SHP77 treated with DMSO at 0.1 percent for 48 hours (cell line): Measurements from ENCODE around the gene PER1.

ENCODE experiments used
- DNase-seq: peaks from one replicate; lab custom pipeline; 2025; lab: John Stamatoyannopoulos, UW

Gene PER1

GRCh38 chr17:8166731-8167130, 14.5 kb upstream of the PER1 start:
- DNase-seq = no peak

DNA sequence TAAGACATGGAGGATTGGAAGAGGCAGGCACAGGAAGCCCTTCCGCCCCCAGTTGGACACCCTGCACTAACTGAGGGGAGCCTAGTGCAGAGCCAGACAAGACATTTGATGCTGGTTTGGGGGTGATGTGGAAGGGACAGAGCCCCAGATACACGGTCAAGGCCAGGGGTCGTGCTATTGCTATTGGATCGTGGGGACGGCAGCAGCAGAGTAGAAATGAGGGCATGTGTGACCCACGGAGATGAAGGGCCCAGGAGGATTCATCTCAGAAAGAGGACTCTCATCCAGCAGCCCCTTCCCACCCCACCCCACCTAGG, 12.6 kb upstream of the PER1 start:
- no peak for DNase-seq

DNA sequence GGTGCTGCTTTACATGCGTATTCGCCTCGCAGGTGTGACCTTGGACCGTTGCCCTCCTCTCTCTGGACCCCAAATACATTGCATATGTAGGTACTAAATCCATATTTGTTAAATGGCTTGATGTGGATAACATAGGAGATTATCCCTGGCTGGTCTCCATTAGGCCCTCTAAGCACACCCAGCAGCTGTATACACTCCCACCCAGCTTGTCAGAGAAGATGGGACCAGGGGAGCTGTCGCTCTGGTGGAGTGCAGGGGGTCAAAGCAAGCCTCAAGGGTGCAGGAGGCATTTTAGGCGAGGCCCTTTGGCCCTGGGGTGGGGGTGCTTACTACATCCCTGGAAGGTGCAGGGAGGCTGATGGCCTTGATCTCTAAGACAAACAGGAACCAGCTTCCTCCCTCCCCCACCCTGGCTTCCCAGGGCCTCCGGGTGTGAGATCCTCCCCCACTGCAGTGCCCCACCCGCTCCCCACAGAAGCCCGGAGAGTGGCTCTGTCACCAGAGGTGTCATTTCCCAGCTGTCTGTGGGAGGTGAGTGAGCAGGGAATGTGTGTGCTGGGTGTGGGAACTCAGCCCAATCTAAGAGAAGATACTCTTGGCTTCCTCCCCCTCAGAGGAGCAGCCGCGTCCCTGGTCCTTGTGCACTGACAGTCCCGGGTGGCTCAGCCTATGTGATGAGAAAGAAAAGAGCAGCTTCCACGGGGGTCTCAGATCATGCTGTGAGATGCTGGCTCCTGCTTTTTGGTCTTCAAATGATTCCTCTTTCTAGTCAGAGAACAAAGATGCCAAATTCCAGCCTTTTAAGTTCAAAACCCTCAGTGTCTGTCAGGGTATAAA, 12.0 kb upstream of the PER1 start:
- peak; percentile 37 for DNase-seq

DNA sequence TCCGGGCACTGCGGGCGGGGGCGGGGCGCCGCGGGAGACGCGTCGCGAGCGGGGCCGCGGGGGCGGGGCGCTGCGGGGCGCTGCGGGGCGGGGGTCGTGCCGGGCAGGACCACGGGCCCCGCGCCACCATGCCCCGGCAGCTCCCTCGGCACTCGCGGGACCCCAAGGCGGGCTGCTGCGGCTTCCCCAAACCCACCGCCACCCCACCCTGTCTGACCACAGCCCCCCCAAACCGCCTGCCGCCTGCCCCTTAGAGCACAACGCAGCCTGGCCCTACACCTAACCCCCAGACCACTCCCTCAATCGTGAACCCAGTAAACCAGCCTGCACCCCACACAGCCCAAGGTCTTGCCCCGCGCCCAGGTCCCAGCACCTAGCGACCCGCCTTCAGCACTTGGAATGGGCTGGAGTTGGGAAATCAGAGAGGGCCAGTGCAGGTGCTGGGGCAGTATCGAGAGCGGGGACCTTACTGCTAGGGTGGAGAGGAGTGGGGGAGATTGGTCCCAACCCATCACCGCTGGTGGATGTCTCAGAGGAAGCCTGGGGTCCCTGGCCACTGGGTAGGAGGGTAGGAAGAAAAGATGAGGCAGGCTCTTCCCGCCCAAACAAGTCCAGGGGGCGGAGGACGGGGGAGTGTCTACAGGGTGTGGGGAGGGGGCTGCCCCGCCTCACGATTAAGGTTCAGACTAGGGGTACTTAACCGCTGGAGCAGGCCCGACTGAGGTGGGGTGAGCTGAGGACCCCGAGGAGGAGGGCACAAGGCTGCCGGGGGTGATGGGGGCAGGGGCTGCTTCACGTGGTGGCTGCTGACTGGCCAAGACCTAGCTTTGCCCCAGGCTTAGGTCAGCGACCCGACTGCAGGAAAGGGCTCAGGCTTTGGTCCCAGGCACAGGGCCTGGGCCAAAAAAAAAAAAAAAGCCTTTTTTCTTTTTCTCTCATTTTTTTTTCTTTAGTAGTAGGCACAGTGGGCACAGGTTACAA, 11.1 kb upstream of the PER1 start:
- DNase-seq = peak; percentile 6

DNA sequence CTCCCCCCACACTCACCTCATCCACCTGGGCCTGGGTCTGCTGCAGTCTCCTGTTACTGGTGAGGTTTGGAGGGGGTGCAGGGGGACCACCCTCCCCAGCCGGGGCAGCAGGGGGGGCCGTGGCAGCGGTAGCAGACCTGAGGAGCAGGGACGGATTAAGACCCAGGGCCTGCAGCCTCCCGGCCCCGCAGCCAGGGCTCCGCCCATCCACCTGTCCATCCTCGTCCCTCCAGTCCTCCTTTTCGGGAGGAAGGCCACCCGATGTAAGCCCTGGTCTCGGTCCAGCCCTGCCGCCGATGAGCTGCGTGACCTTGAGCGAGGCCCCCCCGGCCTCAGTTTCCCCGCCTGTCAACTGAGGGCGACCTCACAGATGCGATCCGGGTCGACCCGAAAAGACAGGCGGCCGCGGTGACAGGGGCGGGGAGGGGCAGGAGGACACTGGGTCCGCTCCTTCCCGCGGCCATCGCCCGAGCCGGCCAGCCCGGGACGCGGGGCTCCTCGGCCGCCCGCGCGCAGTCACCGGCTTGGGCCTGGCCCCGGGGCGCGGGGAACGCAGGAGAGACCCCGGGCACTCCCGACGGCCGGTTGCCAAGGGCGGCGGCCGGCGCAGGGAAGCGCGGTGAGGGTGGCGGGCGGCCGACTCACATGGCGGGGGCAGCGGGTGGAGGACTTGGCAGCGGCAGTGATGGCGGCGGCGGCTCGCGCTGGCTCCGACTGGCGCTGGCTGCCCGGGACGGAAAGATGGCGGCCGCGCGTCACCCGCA, 10.2 kb upstream of the PER1 start, which contains the start of gene VAMP2:
TSS of gene VAMP2 (minus strand) at position 716 of the 764 bp plus-strand sequence. CDS start at position 647, 69 bp downstream.
- DNase-seq = peak; percentile 31

- DNase-seq = no peak
These were observed 9.4 kb upstream of the PER1 start for GRCh38 chr17:8161289-8162232.

GRCh38 chr17:8160741-8161221, 8.6 kb upstream of the PER1 start:
- no peak for DNase-seq

GRCh38 chr17:8160224-8160577, 8.0 kb upstream of the PER1 start:
- no peak for DNase-seq

DNA sequence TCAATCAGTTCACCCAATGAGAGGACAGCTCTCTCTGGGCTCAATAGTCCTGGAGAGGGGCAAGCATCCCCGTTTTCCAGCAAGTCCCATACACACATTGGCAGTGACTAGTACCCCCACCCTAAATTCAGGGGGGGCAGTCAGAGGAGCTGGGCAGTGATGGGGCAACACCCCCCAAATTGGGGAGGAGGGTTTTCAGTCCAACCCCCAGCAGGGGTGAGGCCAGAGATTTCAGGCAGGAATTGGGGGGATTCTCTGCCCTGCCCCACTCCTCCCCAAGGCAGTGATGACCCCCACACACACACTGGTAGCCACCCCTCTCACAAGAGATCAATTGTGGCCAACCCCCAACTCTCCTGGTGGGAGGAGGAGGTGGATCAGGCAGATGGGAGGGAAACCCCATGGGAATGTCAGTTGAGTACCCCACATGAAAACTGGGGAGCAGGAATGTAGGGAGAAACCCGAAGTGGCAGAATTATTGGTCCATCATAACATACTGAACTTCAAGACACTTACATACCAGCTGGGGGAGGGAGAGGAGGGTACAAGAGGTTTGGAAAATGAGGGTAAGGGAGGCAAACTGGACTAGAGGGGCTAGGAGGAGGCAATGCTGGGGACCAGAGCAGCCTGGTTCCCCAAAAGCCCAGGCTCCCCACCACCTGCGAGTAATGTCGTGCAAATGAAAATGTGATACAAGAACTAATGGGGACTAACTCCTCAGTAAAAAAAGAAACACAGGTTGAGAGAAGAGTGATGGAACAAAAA, 7.4 kb upstream of the PER1 start:
- DNase-seq = no peak

- no peak for DNase-seq
These were observed 6.8 kb upstream of the PER1 start for GRCh38 chr17:8159032-8159400.

DNA sequence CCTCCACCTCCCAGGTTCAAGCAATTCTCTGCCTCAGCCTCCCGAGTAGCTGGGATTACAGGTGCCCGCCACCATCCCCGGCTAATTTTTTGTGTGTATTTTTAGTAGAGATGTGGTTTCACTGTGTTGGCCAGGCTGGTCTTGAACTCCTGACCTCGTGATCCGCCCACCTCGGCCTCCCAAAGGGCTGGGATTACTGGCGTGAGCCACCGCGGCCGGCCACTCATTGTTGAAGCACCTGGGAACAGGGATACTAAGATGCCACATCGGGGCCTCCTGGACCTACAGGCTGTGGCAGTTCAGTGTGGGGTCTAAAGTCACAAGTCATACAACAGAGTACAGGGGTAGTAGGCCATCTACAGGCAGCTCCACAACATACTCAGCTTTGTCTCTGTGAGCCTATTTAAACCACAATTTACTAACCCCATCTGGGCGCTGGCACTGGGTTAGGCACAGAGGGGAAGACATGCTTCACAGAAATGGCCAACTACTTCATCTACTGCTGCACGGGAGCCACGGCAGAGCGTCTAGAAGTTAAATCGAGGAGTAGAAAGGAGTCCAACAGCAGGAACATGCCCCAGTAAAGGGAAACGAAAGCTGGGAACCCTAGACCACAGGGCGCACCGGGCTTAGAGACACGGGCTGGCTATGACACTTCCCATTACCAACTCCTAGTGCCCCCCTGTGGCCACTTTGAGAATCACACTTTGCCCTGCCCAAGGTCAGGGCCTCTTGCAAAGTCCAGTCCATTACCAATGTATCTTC, 6.2 kb upstream of the PER1 start:
- DNase-seq = peak; percentile 74

GRCh38 chr17:8156246-8156992, 4.2 kb upstream of the PER1 start:
- peak; percentile 100 for DNase-seq

DNA sequence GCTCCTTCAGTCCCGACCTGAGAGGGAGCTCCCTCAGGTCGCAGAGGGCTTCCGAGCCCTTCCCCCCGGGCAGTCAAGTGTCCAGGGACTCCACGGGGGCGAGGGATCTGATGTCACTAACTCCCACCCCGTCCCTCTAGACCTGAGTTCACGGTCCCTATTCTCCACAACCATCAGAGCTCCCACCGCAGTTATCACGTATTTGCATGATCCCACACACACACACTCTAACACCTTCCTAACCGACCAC, 3.7 kb upstream of the PER1 start:
- no peak for DNase-seq

- DNase-seq = no peak
These were observed 3.2 kb upstream of the PER1 start for GRCh38 chr17:8155231-8155995.

GRCh38 chr17:8154608-8155155, 2.5 kb upstream of the PER1 start:
- DNase-seq = no peak

GRCh38 chr17:8153957-8154607, 1.9 kb upstream of the PER1 start:
- DNase-seq = peak; percentile 88

DNA sequence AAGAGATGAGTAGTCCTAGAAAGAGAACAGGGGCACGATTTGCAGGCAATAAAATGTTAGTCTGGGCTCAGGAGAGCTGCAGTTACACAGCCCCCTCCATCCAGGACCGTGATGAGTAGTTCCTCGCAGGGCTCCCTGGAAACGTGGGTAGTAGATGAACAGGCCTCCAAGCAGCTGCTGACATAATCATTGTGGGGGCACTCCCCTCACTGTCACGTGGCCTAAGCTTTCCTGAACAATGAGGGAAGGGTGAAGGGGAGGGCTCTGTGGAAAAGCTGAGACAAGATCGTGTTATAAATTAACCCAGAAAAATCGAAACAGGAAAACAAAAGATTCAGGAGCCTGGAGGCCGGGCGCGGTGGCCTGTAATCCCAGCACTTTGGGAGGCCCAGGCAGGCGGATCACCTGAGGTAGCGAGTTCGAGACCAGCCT, 1.3 kb upstream of the PER1 start:
- no peak for DNase-seq
